Activated CD4-positive, alpha-beta memory T cell treated with anti-CD3 and anti-CD28 coated beads, Interleukin-2, amount 10 ng/mL, durations not matched to agents 7 days and 5 days (primary cell): ENCODE measurements around the gene TRIM58. TPM values are rescaled to one million over a fixed set of nuclear protein-coding genes. Genes with fewer than 3 reads are reported as not detected.

ENCODE experiments used
- CTCF ChIA-PET: fragments of 350-600 bp; sonication (Branson Sonifier 250); formaldehyde crosslinking; loops from one replicate; lab custom pipeline; 2021; ENCODE audit warnings: antibody characterized with exemption, inconsistent platforms; lab: Charles Lee
- POLR2A ChIA-PET: fragments of 350-600 bp; sonication (Branson Sonifier 250); formaldehyde crosslinking; loops from one replicate; lab custom pipeline; 2021; ENCODE audit warnings: antibody characterized with exemption; lab: Charles Lee
- DNase-seq: peaks from one replicate; pipeline ENCODE4 v3.0.0-alpha.2; 2020
- H3K27ac Mint-ChIP-seq: one replicate; pipeline ENCODE4 v1.8.0; 2021; ENCODE audit warnings: mild to moderate bottlenecking, mixed read lengths
- H3K27me3 Mint-ChIP-seq: one replicate; pipeline ENCODE4 v1.8.0; 2021; ENCODE audit warnings: mixed read lengths
- H3K36me3 Mint-ChIP-seq: one replicate; pipeline ENCODE4 v1.8.0; 2021; ENCODE audit warnings: low read depth, mixed read lengths
- H3K4me1 Mint-ChIP-seq: one replicate; pipeline ENCODE4 v1.8.0; 2021; ENCODE audit warnings: mixed read lengths
- H3K4me3 Mint-ChIP-seq: one replicate; pipeline ENCODE4 v1.8.0; 2021; ENCODE audit warnings: mild to moderate bottlenecking, mixed read lengths
- H3K9me3 Mint-ChIP-seq: one replicate; pipeline ENCODE4 v1.8.0; 2021; ENCODE audit warnings: mixed read lengths
- total RNA-seq, 2 experiments: library from RNA; stranded (reverse); gene quantifications; one replicate each; pipeline ENCODE4 v1.2.3, GENCODE V29; 2021

TRIM58 gene, protein sequence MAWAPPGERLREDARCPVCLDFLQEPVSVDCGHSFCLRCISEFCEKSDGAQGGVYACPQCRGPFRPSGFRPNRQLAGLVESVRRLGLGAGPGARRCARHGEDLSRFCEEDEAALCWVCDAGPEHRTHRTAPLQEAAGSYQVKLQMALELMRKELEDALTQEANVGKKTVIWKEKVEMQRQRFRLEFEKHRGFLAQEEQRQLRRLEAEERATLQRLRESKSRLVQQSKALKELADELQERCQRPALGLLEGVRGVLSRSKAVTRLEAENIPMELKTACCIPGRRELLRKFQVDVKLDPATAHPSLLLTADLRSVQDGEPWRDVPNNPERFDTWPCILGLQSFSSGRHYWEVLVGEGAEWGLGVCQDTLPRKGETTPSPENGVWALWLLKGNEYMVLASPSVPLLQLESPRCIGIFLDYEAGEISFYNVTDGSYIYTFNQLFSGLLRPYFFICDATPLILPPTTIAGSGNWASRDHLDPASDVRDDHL
- total RNA-seq: under 1 TPM; 0.58 to 0.73 TPM

DNA sequence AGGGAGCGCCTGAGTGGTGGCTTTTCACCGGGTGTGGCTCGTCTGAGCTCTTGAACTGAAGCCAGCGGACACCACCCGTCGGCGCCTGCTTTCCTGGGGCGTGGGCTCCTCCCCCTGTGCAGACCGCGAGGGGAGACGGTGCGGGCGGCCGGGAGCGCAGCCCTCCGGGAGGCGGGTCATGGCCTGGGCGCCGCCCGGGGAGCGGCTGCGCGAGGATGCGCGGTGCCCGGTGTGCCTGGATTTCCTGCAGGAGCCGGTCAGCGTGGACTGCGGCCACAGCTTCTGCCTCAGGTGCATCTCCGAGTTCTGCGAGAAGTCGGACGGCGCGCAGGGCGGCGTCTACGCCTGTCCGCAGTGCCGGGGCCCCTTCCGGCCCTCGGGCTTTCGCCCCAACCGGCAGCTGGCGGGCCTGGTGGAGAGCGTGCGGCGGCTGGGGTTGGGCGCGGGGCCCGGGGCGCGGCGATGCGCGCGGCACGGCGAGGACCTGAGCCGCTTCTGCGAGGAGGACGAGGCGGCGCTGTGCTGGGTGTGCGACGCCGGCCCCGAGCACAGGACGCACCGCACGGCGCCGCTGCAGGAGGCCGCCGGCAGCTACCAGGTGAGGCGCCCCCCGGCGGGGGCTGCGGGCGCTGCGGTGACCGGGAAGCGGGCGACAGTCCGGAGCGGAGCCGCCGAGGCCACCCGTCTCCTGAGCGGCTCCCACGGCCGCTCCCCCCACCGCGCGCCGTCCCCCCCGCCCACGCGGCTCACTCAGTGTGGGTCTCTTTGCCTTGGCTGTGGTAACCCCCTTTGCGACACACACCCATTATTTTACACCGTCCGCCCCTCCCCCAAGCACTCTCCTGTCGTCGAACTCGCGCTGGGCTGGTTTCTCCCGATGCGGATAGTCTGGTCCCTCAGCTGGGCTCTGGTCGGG is at the start of gene TRIM58:
Gene TRIM58, plus strand, starts transcription at position 119 of the 916 bp plus-strand sequence. Its CDS starts 60 bp downstream, at position 179.
- Mint-ChIP-seq H3K27ac (peak within 1 kb of the TSS; percentile 16), H3K27me3 (peaks cover 24% of the 10 kb centered on the region), H3K9me3 (no peaks in the 10 kb centered on the region), H3K4me3 (peak within 1 kb of the TSS; percentile 73), H3K4me1 (peaks cover 11% of the 10 kb centered on the region), H3K36me3 (no peaks in the 10 kb centered on the region)
- ChIA-PET CTCF (no interaction called here), POLR2A (no interaction called here)
- DNase-seq: peak; percentile 31

GRCh38 chr1:247812637-247813036 is 44.4 kb upstream of the TRIM58 start:
- no peak for DNase-seq
- POLR2A ChIA-PET: no interaction called here
- CTCF ChIA-PET: no interaction called here
- no peaks in the 10 kb centered on the region for H3K27me3 Mint-ChIP-seq
- no peak overlapping the region for H3K27ac Mint-ChIP-seq
- H3K4me1 Mint-ChIP-seq: no peaks in the 10 kb centered on the region
- H3K36me3 Mint-ChIP-seq: no peaks in the 10 kb centered on the region
- no peak overlapping the region for H3K4me3 Mint-ChIP-seq
- no peaks in the 10 kb centered on the region for H3K9me3 Mint-ChIP-seq

DNA sequence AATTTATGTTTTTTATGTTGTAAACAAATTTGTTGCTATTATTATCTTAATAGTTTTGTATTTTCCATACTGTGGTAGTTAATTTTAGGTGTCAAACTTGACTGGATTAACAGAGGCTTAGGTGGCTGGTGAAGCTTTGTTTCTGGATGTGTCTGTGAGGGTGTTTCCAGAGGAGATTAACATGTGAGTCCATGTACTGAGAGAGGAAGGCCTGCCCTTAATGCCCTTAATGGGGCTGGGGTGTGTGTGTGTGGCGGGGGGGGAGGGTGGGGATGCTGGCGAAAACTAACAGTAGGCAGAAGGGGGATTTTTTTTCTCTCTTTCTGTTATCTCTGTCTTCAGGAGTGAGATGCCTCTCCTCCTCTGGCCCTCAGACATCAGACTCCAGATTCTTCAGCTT is 34.9 kb upstream of the TRIM58 start:
- DNase-seq: no peak
- no peaks in the 10 kb centered on the region for H3K36me3 Mint-ChIP-seq
- ChIA-PET CTCF (no interaction called here), POLR2A (no interaction called here)
- no peaks in the 10 kb centered on the region for H3K27me3 Mint-ChIP-seq
- H3K4me3 Mint-ChIP-seq: no peak overlapping the region
- no peaks in the 10 kb centered on the region for H3K9me3 Mint-ChIP-seq
- H3K27ac Mint-ChIP-seq: no peak overlapping the region
- H3K4me1 Mint-ChIP-seq: no peaks in the 10 kb centered on the region

GRCh38 chr1:247824023-247824422 is 33.0 kb upstream of the TRIM58 start, which contains the start of gene OR14A16:
Gene OR14A16, minus strand, starts transcription at chr1:247824119. Its CDS starts 8,390 bp downstream, at chr1:247815729.
- CTCF ChIA-PET: no interaction called here
- DNase-seq: no peak
- Mint-ChIP-seq H3K36me3 (no peaks in the 10 kb centered on the region), H3K9me3 (no peaks in the 10 kb centered on the region), H3K4me1 (no peaks in the 10 kb centered on the region), H3K27me3 (no peaks in the 10 kb centered on the region), H3K4me3 (no peak within 1 kb of the TSS), H3K27ac (no peak within 1 kb of the TSS)
- POLR2A ChIA-PET: no interaction called here

GRCh38 chr1:247825362-247825761 is 31.6 kb upstream of the TRIM58 start:
- H3K36me3 Mint-ChIP-seq: no peaks in the 10 kb centered on the region
- no peaks in the 10 kb centered on the region for H3K9me3 Mint-ChIP-seq
- H3K27me3 Mint-ChIP-seq: no peaks in the 10 kb centered on the region
- DNase-seq: no peak
- POLR2A ChIA-PET: no interaction called here
- no peak overlapping the region for H3K27ac Mint-ChIP-seq
- no peaks in the 10 kb centered on the region for H3K4me1 Mint-ChIP-seq
- CTCF ChIA-PET: no interaction called here
- no peak overlapping the region for H3K4me3 Mint-ChIP-seq

GRCh38 chr1:247829656-247830055 is 27.3 kb upstream of the TRIM58 start:
- no peak overlapping the region for H3K27ac Mint-ChIP-seq
- no peak for DNase-seq
- ChIA-PET POLR2A (no interaction called here), CTCF (no interaction called here)
- H3K27me3 Mint-ChIP-seq: no peaks in the 10 kb centered on the region
- no peak overlapping the region for H3K4me3 Mint-ChIP-seq
- H3K4me1 Mint-ChIP-seq: no peaks in the 10 kb centered on the region
- no peaks in the 10 kb centered on the region for H3K9me3 Mint-ChIP-seq
- H3K36me3 Mint-ChIP-seq: no peaks in the 10 kb centered on the region

DNA sequence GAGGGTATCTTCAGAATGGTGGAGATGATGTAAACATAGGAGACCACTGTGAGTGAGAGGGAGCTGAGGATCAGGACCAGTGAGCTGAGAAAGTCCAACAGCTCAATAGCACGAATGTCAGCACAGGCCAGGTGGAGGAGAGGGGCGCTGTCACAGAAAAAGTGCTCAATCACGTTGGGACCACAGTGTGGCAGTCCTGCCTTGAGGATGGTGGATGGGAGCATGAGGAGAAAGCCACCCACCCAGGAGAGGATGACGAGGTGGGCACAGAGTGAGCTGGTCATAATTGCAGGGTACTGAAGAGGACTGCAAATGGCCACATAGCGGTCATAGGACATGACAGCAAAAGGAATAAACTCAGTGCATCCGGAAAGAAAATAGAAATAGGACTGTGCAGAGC is 23.4 kb upstream of the TRIM58 start:
- H3K27ac Mint-ChIP-seq: no peak overlapping the region
- no peaks in the 10 kb centered on the region for H3K4me1 Mint-ChIP-seq
- no peaks in the 10 kb centered on the region for H3K27me3 Mint-ChIP-seq
- H3K36me3 Mint-ChIP-seq: no peaks in the 10 kb centered on the region
- CTCF ChIA-PET: no interaction called here
- POLR2A ChIA-PET: no interaction called here
- no peak for DNase-seq
- H3K4me3 Mint-ChIP-seq: no peak overlapping the region
- no peaks in the 10 kb centered on the region for H3K9me3 Mint-ChIP-seq

GRCh38 chr1:247840818-247841217 is 16.2 kb upstream of the TRIM58 start:
- CTCF ChIA-PET: no interaction called here
- POLR2A ChIA-PET: no interaction called here
- Mint-ChIP-seq H3K4me3 (no peak overlapping the region), H3K4me1 (no peaks in the 10 kb centered on the region), H3K27ac (no peak overlapping the region), H3K9me3 (no peaks in the 10 kb centered on the region), H3K36me3 (no peaks in the 10 kb centered on the region), H3K27me3 (no peaks in the 10 kb centered on the region)
- DNase-seq: no peak

DNA sequence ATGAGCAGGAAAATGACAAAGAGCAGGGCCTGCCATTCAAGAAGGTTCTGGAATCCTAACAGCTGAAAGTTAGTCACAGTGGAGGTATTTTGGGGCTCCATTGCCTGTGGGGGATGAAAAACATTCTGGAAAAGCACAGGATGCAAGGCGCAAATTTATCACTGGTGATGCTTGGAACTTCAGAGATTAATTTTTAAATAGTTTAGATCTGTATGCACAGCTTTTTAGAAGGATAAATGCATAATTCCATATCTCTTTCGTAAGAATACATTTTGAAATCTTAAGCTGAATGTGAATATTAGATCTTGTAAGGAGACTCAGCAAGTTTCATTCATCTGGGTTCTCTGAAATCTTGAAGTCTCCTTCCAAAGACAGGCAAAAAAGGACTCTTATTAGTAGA is 15.2 kb upstream of the TRIM58 start, which contains the start of gene OR11L1:
Gene OR11L1, minus strand, starts transcription at position 101 of the 400 bp plus-strand sequence. Its CDS starts 0 bp downstream, at position 101.
- H3K36me3 Mint-ChIP-seq: no peaks in the 10 kb centered on the region
- no peaks in the 10 kb centered on the region for H3K9me3 Mint-ChIP-seq
- ChIA-PET POLR2A (no interaction called here), CTCF (no interaction called here)
- H3K27me3 Mint-ChIP-seq: no peaks in the 10 kb centered on the region
- no peak within 1 kb of the TSS for H3K4me3 Mint-ChIP-seq
- no peak for DNase-seq
- no peak within 1 kb of the TSS for H3K27ac Mint-ChIP-seq
- H3K4me1 Mint-ChIP-seq: no peaks in the 10 kb centered on the region

- Mint-ChIP-seq H3K4me1 (no peaks in the 10 kb centered on the region), H3K27ac (no peak overlapping the region), H3K4me3 (no peak overlapping the region), H3K9me3 (no peaks in the 10 kb centered on the region), H3K27me3 (no peaks in the 10 kb centered on the region), H3K36me3 (no peaks in the 10 kb centered on the region)
- ChIA-PET POLR2A (no interaction called here), CTCF (no interaction called here)
- DNase-seq: no peak
These were observed 13.6 kb upstream of the TRIM58 start for GRCh38 chr1:247843411-247843810.

GRCh38 chr1:247845011-247845692 is 11.8 kb upstream of the TRIM58 start:
- Mint-ChIP-seq H3K36me3 (no peaks in the 10 kb centered on the region), H3K4me3 (no peak overlapping the region), H3K4me1 (no peaks in the 10 kb centered on the region), H3K27ac (no peak overlapping the region), H3K9me3 (no peaks in the 10 kb centered on the region), H3K27me3 (no peaks in the 10 kb centered on the region)
- ChIA-PET CTCF (no interaction called here), POLR2A (no interaction called here)
- DNase-seq: no peak

DNA sequence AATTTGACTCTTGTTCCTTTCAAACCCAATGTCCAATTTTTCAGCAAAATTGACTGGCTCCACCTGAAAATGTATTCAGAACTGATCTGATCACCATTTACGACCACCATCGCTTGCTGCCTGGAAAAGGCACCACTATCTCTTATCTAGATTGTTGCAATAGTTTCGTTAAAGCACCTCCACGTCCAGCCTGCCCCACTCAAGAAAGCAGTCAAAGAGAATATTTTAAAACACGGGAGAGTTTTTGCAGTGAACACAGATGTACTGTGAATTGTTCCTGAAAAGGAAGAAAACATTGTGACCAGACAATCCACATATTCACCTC is 11.3 kb upstream of the TRIM58 start:
- no peak overlapping the region for H3K27ac Mint-ChIP-seq
- no peak for DNase-seq
- ChIA-PET CTCF (no interaction called here), POLR2A (no interaction called here)
- no peaks in the 10 kb centered on the region for H3K27me3 Mint-ChIP-seq
- no peak overlapping the region for H3K4me3 Mint-ChIP-seq
- no peaks in the 10 kb centered on the region for H3K4me1 Mint-ChIP-seq
- no peaks in the 10 kb centered on the region for H3K9me3 Mint-ChIP-seq
- no peaks in the 10 kb centered on the region for H3K36me3 Mint-ChIP-seq

DNA sequence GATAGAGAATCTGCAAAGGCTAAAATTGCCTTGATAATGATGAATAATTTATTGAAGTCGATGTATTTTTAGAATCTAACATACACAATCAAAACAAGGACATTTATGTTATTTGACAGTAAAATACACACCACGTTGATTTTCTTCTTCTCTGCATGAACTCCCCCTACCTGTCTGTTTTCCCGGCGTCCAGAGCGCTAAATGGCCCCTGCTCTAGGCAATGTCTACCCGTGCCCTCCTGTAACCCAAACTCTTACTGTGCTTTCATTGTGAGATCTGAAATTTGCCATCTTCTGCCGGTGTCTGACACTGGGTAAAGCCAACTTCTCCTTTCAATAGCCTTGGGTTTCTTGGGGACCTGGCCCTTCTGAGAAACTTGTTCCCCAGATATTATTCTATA is 8.6 kb upstream of the TRIM58 start:
- Mint-ChIP-seq H3K4me1 (no peaks in the 10 kb centered on the region), H3K36me3 (no peaks in the 10 kb centered on the region), H3K27me3 (peaks cover 2% of the 10 kb centered on the region), H3K27ac (no peak overlapping the region), H3K4me3 (no peak overlapping the region), H3K9me3 (no peaks in the 10 kb centered on the region)
- no peak for DNase-seq
- CTCF ChIA-PET: no interaction called here
- POLR2A ChIA-PET: no interaction called here
